K562 (cell line): Measurements from ENCODE around the gene DPH7.

ENCODE experiments used
- CREM ChIP-seq: IDR thresholded peaks from 2 replicates; pipeline ENCODE4 v1.6.1; 2014; ENCODE audit warnings: antibody characterized with exemption, low read depth
- JUNB ChIP-seq: fragments of 450-650 bp; formaldehyde crosslinking; conservative IDR thresholded peaks from 2 replicates; pipeline ENCODE4 v1.4.0; 2020; ENCODE audit warnings: mild to moderate bottlenecking
- POLR2AphosphoS5 ChIP-seq: IDR thresholded peaks from 2 replicates; pipeline ENCODE4 v1.6.1; 2011; ENCODE audit warnings: mild to moderate bottlenecking, low read depth, low read length, moderate library complexity; ENCODE audit not compliant: control insufficient read depth, insufficient read depth
- WHSC1 ChIP-seq: IDR thresholded peaks from one replicate; pipeline ENCODE4 v1.6.1; 2012; ENCODE audit warnings: low read length, control low read depth, inconsistent platforms
- ZBTB7A ChIP-seq: IDR thresholded peaks from 2 replicates; pipeline ENCODE4 v1.6.1; 2011; ENCODE audit warnings: low read depth, mild to moderate bottlenecking, low read length, moderate library complexity, borderline replicate concordance; ENCODE audit not compliant: control insufficient read depth
- ZNF274 ChIP-seq: IDR thresholded peaks from 2 replicates; pipeline ENCODE4 v1.6.1; 2011; ENCODE audit warnings: low read depth, mild to moderate bottlenecking, low read length, moderate library complexity, borderline replicate concordance
- ZNF707 ChIP-seq: fragments of 250-450 bp; sonication (Bioruptor Pico); conservative IDR thresholded peaks from 2 replicates; pipeline ENCODE4 v1.8.0; 2022; ENCODE audit warnings: inconsistent platforms, mild to moderate bottlenecking, moderate library complexity
- ZNF778 ChIP-seq: fragments of 450-650 bp; formaldehyde crosslinking; IDR thresholded peaks from 2 replicates; pipeline ENCODE4 v1.4.0; 2020; ENCODE audit warnings: mild to moderate bottlenecking, moderate library complexity

GRCh38 chr9:137570566-137570965 is 8.2 kb downstream of the DPH7 start:
- TF ChIP-seq ZNF707 = no peak
- TF ChIP-seq WHSC1 = no peak
- TF ChIP-seq POLR2AphosphoS5 = 0 out of 2 replicates have a peak, but pooled peaks have one; percentile 10
- no peak for TF ChIP-seq ZBTB7A
- no peak for TF ChIP-seq CREM
- TF ChIP-seq ZNF274 = no peak
- no peak for TF ChIP-seq ZNF778 (CRISPR knock-in tag)
- TF ChIP-seq JUNB (CRISPR knock-in tag) = no peak
